ENCODE results near the gene SULT4A1.

- TF ChIP-seq CTCF (conservative IDR thresholded peaks at IDR 0.05; ENCODE audit: low read length) (no peak), EZH2phosphoT487 (IDR thresholded peaks at IDR 0.05; ENCODE audit: borderline replicate concordance, low read depth, low read length) (no peak)
These were observed 49.4 kb downstream of the SULT4A1 start for GRCh38 chr22:43812890-43813289.
